Placental pericyte (primary cell): ENCODE data around the gene SLC18A2. TPM values are rescaled to one million over a fixed set of nuclear protein-coding genes. Genes with fewer than 3 reads are reported as not detected.

Experiments
- total RNA-seq: library from RNA; depleted of rRNA; stranded (reverse); fragments of >200 nt; gene quantifications from 2 replicates; pipeline ENCODE4 v1.2.3, GENCODE V29; 2012

Gene SLC18A2
- not detected in 2 replicates for total RNA-seq

DNA sequence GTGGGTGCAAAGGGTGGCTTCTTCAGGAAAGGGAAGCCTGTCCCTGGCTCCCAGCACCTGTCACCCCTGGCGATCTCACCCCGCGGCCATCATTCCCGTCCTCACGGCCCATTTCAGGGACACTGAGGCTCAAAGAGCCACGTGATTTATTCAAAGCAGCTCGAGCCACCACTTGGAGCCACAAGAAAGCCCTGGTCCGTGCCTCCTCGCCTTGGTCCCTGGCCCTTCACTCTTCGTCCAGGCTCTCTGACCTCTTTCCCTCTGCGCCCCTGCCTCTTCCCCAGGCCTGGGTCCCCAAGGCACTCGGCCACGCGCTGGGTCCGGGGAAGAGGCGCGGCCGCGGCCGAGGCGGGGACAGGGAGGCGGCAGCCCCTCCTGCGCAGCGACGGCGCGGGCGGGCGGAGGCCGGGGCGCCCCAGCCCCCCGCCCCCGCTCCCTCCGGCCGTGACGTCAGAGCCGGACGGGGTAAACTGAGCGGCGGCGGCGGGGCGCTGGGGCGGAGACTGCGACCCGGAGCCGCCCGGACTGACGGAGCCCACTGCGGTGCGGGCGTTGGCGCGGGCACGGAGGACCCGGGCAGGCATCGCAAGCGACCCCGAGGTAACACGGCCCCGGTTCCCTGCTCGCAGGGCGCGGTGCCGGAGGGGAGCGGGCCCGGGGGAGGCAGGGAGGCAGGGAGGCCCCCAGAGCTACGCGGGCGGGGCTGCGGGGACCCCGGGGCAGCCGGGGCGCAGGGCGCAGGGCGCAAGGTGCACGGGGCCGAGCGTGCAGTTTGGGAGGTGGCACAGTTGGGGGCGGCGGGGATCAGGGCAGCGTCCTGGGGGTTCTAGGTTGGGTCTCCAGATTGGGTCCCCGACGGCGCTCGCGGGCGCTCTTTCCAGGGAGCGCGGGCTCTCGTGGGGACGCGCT is at the start of gene SLC18A2:
Gene SLC18A2, plus strand, starts transcription at position 494 of the 909 bp plus-strand sequence. CDS start 580 bp downstream, outside the sequence.

GRCh38 chr10:117197189-117197588 is 43.7 kb upstream of the SLC18A2 start, which contains the start of gene KCNK18:
Gene KCNK18 (plus strand): TSS chr10:117197489. CDS start chr10:117197489, 0 bp downstream.

Other genes with a start within 250 kb of the SLC18A2 start
- 3.1 and 9.2 TPM in 2 replicates for gene SHTN1, start 235.9 kb upstream of the SLC18A2 start, total RNA-seq
- gene VAX1, start 102.8 kb upstream of the SLC18A2 start, total RNA-seq, result not detected in 2 replicates
- gene KCNK18, start 43.6 kb upstream of the SLC18A2 start, total RNA-seq, result not detected in 2 replicates
- 24.3 and 35.8 TPM in 2 replicates for gene PDZD8, start 134.3 kb downstream of the SLC18A2 start, total RNA-seq